ENCODE measurements around the gene TDRD12. TPM values are rescaled to one million over a fixed set of nuclear protein-coding genes. Genes with fewer than 3 reads are reported as not detected.

TDRD12 gene
- total and polyA plus RNA-seq, 12 donors = 0.06 to 0.47 (median 0.12) TPM; not detected in 6

DNA sequence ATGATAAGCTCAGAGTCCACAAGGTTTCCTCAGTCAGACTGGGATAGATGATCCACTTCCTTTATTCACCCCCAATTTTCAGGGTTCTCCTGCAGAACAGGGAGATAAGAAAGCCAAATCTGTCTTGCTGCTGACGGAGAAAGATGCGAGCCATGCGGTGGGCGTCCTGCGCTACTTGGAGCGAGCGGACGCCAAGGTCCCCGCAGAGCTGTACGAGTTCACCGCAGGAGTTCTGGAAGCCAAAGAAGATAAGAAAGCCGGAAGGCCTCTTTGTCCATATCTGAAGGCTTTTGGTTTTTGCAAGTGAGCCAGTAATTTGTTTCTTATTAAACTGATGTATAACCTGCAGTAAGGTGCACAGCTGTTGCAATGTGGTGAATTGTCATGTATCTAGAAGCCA, 83.3 kb downstream of the TDRD12 start:
- TF ChIP-seq, protein P1, sequence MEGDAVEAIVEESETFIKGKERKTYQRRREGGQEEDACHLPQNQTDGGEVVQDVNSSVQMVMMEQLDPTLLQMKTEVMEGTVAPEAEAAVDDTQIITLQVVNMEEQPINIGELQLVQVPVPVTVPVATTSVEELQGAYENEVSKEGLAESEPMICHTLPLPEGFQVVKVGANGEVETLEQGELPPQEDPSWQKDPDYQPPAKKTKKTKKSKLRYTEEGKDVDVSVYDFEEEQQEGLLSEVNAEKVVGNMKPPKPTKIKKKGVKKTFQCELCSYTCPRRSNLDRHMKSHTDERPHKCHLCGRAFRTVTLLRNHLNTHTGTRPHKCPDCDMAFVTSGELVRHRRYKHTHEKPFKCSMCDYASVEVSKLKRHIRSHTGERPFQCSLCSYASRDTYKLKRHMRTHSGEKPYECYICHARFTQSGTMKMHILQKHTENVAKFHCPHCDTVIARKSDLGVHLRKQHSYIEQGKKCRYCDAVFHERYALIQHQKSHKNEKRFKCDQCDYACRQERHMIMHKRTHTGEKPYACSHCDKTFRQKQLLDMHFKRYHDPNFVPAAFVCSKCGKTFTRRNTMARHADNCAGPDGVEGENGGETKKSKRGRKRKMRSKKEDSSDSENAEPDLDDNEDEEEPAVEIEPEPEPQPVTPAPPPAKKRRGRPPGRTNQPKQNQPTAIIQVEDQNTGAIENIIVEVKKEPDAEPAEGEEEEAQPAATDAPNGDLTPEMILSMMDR (IDR thresholded peaks at IDR 0.05) = no peak
- H3K27me3 ChIP-seq = peaks cover 0 to 20% (median 8%) of the 10 kb centered on the region in 7 donors
- no peaks in the 10 kb centered on the region for H3K36me3 ChIP-seq
- intact Hi-C loops (cut with DNase I) = no loop called here
- H3K4me1 ChIP-seq = no peaks in the 10 kb centered on the region
- H3K4me3 ChIP-seq = no peak overlapping the region
- DNase-seq = no peak
- WGBS, 2 donors = 45 to 55% methylated on average over 12 of the region's 12 CpGs
- no peak for ATAC-seq
- H3K27ac ChIP-seq = no peak overlapping the region
- H3K9me3 ChIP-seq = no peaks in the 10 kb centered on the region

- Histone ChIP-seq H3K9me3 (no peaks in the 10 kb centered on the region), H3K27ac (no peak overlapping the region), H3K36me3 (no peaks in the 10 kb centered on the region), H3K4me1 (no peaks in the 10 kb centered on the region), H3K4me3 (no peak overlapping the region), H3K27me3 (peaks cover 0 to 34% (median 6%) of the 10 kb centered on the region in 7 donors)
- intact Hi-C loops (cut with DNase I) = no loop called here
- TF ChIP-seq, protein P1 (IDR thresholded peaks at IDR 0.05) = no peak
- WGBS, 2 donors = 70 to 76% methylated on average over 4 of the region's 4 CpGs
- ATAC-seq (no peak), DNase-seq (no peak)
These were observed 88.7 kb downstream of the TDRD12 start for GRCh38 chr19:32808236-32808635.

GRCh38 chr19:32809254-32809653, 89.7 kb downstream of the TDRD12 start:
- H3K4me1 ChIP-seq = no peaks in the 10 kb centered on the region
- 45 to 48% methylated on average over 5 of the region's 5 CpGs for WGBS, 2 donors
- no peaks in the 10 kb centered on the region for H3K36me3 ChIP-seq
- H3K4me3 ChIP-seq = no peak overlapping the region
- peaks cover 0 to 34% (median 6%) of the 10 kb centered on the region in 7 donors for H3K27me3 ChIP-seq
- intact Hi-C loops (cut with DNase I) = no loop called here
- DNase-seq (no peak), ATAC-seq (peak in 3 of 8 donors; percentile 34 to 66 (median 47))
- H3K27ac ChIP-seq = no peak overlapping the region
- TF ChIP-seq, protein P1 (IDR thresholded peaks at IDR 0.05) = no peak
- H3K9me3 ChIP-seq = no peaks in the 10 kb centered on the region

DNA sequence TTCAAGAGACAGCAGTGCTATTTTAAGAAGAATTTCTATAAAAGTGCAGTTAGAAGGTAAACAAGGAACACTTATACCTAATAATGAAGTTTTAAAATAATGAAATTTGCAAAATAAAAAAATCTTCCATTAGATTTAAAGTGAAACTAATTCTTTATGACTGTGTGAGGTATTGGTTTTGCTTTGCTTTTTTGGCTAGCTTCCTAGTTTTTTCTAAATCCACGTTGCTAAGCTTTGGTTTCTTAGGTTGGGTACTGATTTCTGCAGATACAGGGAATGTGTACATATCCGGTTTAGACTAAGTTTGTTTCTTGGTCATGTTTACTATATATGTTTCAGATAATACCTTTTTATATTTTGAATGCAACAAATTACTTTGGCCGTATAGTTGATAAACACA, 90.2 kb downstream of the TDRD12 start:
- intact Hi-C loops (cut with DNase I) = no loop called here
- WGBS, 2 donors = 64 to 74% methylated on average over 3 of the region's 3 CpGs
- Histone ChIP-seq H3K27ac (no peak overlapping the region), H3K4me1 (no peaks in the 10 kb centered on the region), H3K27me3 (peaks cover 0 to 36% (median 6%) of the 10 kb centered on the region in 7 donors), H3K36me3 (no peaks in the 10 kb centered on the region), H3K4me3 (no peak overlapping the region), H3K9me3 (no peaks in the 10 kb centered on the region)
- no peak for DNase-seq
- TF ChIP-seq, protein P1 (IDR thresholded peaks at IDR 0.05) = no peak
- no peak for ATAC-seq

All from heart right ventricle (tissue), 16 donors.